ENCODE measurements around the gene CENPO. TPM values are rescaled to one million over a fixed set of nuclear protein-coding genes. Genes with fewer than 3 reads are reported as not detected.

CENPO gene, protein sequence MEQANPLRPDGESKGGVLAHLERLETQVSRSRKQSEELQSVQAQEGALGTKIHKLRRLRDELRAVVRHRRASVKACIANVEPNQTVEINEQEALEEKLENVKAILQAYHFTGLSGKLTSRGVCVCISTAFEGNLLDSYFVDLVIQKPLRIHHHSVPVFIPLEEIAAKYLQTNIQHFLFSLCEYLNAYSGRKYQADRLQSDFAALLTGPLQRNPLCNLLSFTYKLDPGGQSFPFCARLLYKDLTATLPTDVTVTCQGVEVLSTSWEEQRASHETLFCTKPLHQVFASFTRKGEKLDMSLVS
- total RNA-seq (1 to 10 TPM; 1.5 to 4.6 (median 2.3) TPM), polyA plus RNA-seq (1 to 10 TPM; 1.2 to 1.4 TPM)
- long read RNA-seq, donor 1, full-length matches to known transcripts, result 2 of 3 reads
- long read RNA-seq, donor 1, partial matches to known transcripts, result 0 of 3 reads
- long read RNA-seq, donor 1, other reads (novel, unspliced or antisense), result 1 of 3 reads
- long read RNA-seq, donor 2, full-length matches to known transcripts, result 1 of 2 reads
- long read RNA-seq, donor 2, partial matches to known transcripts, result 0 of 2 reads
- long read RNA-seq, donor 2, other reads (novel, unspliced or antisense), result 1 of 2 reads
- long read RNA-seq, donor 3, full-length matches to known transcripts, result 2 of 3 reads
- long read RNA-seq, donor 3, partial matches to known transcripts, result 0 of 3 reads
- long read RNA-seq, donor 3, other reads (novel, unspliced or antisense), result 1 of 3 reads

DNA sequence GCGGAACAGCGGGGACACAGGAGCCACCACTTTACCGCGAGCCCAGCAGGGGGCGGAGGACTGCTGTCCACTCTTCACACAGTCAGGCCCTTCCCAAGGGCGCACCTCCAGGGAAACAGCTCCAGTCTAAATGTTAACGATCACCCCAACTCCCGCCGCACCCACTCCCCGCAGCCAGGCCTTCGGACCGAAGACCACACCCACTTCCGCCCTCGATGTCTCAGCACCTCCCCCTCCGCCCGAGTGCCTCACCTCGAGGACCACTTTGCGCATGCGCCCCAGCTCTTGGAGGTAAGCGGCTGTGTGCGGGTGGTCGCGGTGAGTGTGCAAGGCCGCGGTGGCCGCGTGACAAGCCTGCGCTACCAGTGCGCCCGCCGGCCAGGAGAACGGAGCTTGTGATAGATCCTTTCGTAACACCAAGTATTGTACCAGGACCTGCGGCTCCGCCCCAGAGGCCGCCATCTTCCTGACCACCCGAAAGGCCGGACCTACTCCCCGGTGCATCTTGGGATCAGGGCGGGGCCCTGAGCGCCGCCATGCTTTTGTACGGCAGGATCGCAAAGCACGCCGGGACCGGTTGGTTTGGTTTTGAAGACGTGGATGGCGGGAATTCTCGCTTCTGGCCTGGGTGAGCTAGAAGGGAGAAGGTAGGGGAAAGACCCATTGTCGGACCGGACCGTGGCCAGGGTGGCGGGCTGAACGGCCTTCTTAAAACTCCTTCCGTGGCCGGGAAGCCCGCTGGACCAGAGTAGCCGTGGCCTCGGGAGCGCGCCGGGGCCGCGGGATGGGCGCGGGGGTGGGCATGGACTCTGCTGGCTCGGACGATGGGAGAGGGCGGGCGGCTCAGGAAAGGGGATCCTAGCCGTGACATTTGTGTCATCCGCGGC, at the start of gene CENPO, which contains the start of gene PTRHD1:
CENPO (plus strand) TSS at position 552 of the 887 bp plus-strand sequence. CDS start 495 bp downstream, outside the sequence.
PTRHD1 (minus strand) TSS at position 518 of the 887 bp plus-strand sequence; CDS start at position 504, 14 bp downstream.
- 0 to 1% methylated on average over 74 of the region's 74 CpGs for WGBS, 2 donors
- Histone ChIP-seq H3K27me3 (no peaks in the 10 kb centered on the region), H3K27ac (peak within 1 kb of the TSS; percentile 94 to 100 (median 98)), H3K4me3 (peak within 1 kb of the TSS; percentile 55 to 93 (median 75)), H3K36me3 (peaks cover 0 to 21% (median 0%) of the 10 kb centered on the region in 9 donors), H3K9me3 (no peaks in the 10 kb centered on the region), H3K4me1 (peaks cover 0 to 23% (median 14%) of the 10 kb centered on the region in 9 donors)
- intact Hi-C loops (cut with DNase I), result loop anchor here in 1 of 10 donors (5.0 kb wide), 1 partner anchor 301 kb away; the partner anchor contains the start of gene NCOA1
- peak; percentile 99 to 100 (median 99) for ATAC-seq
- peak; percentile 95 to 96 for DNase-seq
- TF ChIP-seq, protein P1, sequence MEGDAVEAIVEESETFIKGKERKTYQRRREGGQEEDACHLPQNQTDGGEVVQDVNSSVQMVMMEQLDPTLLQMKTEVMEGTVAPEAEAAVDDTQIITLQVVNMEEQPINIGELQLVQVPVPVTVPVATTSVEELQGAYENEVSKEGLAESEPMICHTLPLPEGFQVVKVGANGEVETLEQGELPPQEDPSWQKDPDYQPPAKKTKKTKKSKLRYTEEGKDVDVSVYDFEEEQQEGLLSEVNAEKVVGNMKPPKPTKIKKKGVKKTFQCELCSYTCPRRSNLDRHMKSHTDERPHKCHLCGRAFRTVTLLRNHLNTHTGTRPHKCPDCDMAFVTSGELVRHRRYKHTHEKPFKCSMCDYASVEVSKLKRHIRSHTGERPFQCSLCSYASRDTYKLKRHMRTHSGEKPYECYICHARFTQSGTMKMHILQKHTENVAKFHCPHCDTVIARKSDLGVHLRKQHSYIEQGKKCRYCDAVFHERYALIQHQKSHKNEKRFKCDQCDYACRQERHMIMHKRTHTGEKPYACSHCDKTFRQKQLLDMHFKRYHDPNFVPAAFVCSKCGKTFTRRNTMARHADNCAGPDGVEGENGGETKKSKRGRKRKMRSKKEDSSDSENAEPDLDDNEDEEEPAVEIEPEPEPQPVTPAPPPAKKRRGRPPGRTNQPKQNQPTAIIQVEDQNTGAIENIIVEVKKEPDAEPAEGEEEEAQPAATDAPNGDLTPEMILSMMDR (IDR thresholded peaks at IDR 0.05), result peak; percentile 48 to 77 (median 65)

DNA sequence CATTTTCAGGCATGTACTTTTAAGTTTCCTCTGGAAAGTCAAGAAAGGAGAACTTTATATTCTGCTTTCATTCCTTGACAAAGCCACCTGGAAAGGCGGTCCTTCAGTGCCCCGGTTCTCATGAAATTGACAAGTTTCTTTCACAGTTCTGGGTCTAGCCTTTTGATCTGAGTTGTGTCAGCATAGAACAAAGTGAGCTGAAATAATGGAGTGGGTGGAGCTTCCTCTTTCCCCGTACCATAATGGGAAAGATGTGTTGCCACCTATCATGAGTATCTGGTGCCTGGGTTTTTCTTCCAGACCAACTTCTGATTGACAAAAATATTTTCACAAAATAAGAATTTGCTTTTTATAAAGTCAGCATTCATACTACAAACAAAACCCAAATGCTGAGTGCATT, 49.3 kb upstream of the CENPO start:
- TF ChIP-seq, protein P1 (IDR thresholded peaks at IDR 0.05), result no peak
- Histone ChIP-seq H3K36me3 (peaks cover 0 to 85% (median 9%) of the 10 kb centered on the region in 9 donors), H3K4me3 (no peak overlapping the region), H3K27me3 (no peaks in the 10 kb centered on the region), H3K27ac (peak overlapping the region in 1 of 10 donors; percentile 9), H3K4me1 (peaks cover 0 to 15% (median 4%) of the 10 kb centered on the region in 9 donors), H3K9me3 (no peaks in the 10 kb centered on the region)
- intact Hi-C loops (cut with DNase I), result no loop called here
- 68 to 70% methylated on average over 3 of the region's 3 CpGs for WGBS, 2 donors
- ATAC-seq (peak in 2 of 8 donors; percentile 33 to 39), DNase-seq (no peak)

DNA sequence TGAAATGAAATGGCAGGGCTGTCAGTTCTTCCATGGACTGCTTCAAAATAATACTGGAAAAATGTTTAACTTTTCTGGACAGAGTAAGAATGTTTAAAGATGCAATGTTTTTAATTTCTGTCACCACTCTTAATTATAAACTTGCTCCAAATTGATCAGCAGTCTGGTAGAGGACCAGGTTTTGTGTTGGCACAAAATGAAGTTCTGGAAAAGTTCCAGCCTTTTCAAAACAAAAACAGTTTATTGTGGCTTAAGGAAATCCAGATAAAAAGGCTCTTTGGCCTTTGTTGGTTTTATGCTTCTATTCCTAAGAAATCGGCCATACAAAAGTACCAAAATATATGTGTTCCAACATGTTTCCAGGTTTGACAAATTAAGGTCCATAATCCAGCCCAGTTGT, 48.9 kb upstream of the CENPO start:
- peaks cover 0 to 15% (median 4%) of the 10 kb centered on the region in 9 donors for H3K4me1 ChIP-seq
- DNase-seq (no peak), ATAC-seq (no peak)
- no peaks in the 10 kb centered on the region for H3K9me3 ChIP-seq
- H3K27me3 ChIP-seq, result no peaks in the 10 kb centered on the region
- peaks cover 0 to 80% (median 9%) of the 10 kb centered on the region in 9 donors for H3K36me3 ChIP-seq
- 52 to 64% methylated on average over 1 of the region's 1 CpG for WGBS, 2 donors
- intact Hi-C loops (cut with DNase I), result no loop called here
- TF ChIP-seq, protein P1 (IDR thresholded peaks at IDR 0.05), result no peak
- no peak overlapping the region for H3K27ac ChIP-seq
- H3K4me3 ChIP-seq, result no peak overlapping the region

All from heart right ventricle (tissue), 16 donors.